Upper lobe of right lung (tissue), 1 donor: ENCODE measurements around the gene BNIP3. TPM values are rescaled to one million over a fixed set of nuclear protein-coding genes. Genes with fewer than 3 reads are reported as not detected.

Experiments
- ATAC-seq: fragments of 200-7000 bp; cut with Tn5 transposase; one replicate; pipeline ENCODE4 v1.9.1; 2020; ENCODE audit warnings: mild to moderate bottlenecking, moderate library complexity
- DNase-seq: peaks from one replicate; pipeline ENCODE4 v3.0.0-alpha.2; 2020
- H3K27ac ChIP-seq: fragments of 200-600 bp; one replicate; pipeline ENCODE4 v1.8.0; 2022
- H3K27me3 ChIP-seq: fragments of 200-600 bp; one replicate; pipeline ENCODE4 v1.8.0; 2022; ENCODE audit warnings: mild to moderate bottlenecking
- H3K36me3 ChIP-seq: fragments of 200-600 bp; one replicate; pipeline ENCODE4 v1.8.0; 2022
- H3K4me1 ChIP-seq: fragments of 200-600 bp; one replicate; pipeline ENCODE4 v1.8.0; 2022
- H3K4me3 ChIP-seq: fragments of 200-600 bp; one replicate; pipeline ENCODE4 v1.8.0; 2022; ENCODE audit warnings: mild to moderate bottlenecking
- H3K9me3 ChIP-seq: fragments of 200-600 bp; one replicate; pipeline ENCODE4 v1.8.0; 2022
- intact Hi-C: fragments of 100-400 bp; cut with DNase I; formaldehyde crosslinking; loops from one replicate; pipeline ENCODE4 v1.11.0; 2022
- total RNA-seq: library from RNA; stranded (reverse); fragmentation: NEBNext Ultra II Directional; extraction: Animal tissue kit (Norgen Biotek cat#: 25700); gene quantifications from one replicate; pipeline ENCODE4 v1.2.1, GENCODE V29; 2021
- TF ChIP-seq, protein P1 (sequence below): fragments of 200-600 bp; IDR thresholded peaks from one replicate; pipeline ENCODE4 v1.8.0; 2022; ENCODE audit warnings: antibody characterized with exemption
- donor health status: DM: no; HTN: yes; CAD: no; lungs with severe emphysema.

Gene BNIP3
- total RNA-seq, 1 donor from 2014 or later, result 38.2 TPM

GRCh38 chr10:131971591-131971990 is 10.1 kb downstream of the BNIP3 start:
- ATAC-seq (no peak), DNase-seq (no peak)
- no peak overlapping the region for H3K27ac ChIP-seq
- no peak overlapping the region for H3K4me3 ChIP-seq
- peaks cover 37% of the 10 kb centered on the region for H3K36me3 ChIP-seq
- H3K4me1 ChIP-seq, result peaks cover 12% of the 10 kb centered on the region
- TF ChIP-seq, protein P1, sequence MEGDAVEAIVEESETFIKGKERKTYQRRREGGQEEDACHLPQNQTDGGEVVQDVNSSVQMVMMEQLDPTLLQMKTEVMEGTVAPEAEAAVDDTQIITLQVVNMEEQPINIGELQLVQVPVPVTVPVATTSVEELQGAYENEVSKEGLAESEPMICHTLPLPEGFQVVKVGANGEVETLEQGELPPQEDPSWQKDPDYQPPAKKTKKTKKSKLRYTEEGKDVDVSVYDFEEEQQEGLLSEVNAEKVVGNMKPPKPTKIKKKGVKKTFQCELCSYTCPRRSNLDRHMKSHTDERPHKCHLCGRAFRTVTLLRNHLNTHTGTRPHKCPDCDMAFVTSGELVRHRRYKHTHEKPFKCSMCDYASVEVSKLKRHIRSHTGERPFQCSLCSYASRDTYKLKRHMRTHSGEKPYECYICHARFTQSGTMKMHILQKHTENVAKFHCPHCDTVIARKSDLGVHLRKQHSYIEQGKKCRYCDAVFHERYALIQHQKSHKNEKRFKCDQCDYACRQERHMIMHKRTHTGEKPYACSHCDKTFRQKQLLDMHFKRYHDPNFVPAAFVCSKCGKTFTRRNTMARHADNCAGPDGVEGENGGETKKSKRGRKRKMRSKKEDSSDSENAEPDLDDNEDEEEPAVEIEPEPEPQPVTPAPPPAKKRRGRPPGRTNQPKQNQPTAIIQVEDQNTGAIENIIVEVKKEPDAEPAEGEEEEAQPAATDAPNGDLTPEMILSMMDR, result no peak
- intact Hi-C loops, result no loop called here
- H3K9me3 ChIP-seq, result no peaks in the 10 kb centered on the region
- H3K27me3 ChIP-seq, result no peaks in the 10 kb centered on the region

GRCh38 chr10:131970946-131971345 is 10.8 kb downstream of the BNIP3 start:
- no peak for DNase-seq
- H3K27ac ChIP-seq, result no peak overlapping the region
- H3K36me3 ChIP-seq, result peaks cover 37% of the 10 kb centered on the region
- TF ChIP-seq, protein P1, result no peak
- H3K27me3 ChIP-seq, result no peaks in the 10 kb centered on the region
- H3K9me3 ChIP-seq, result no peaks in the 10 kb centered on the region
- H3K4me1 ChIP-seq, result peaks cover 12% of the 10 kb centered on the region
- intact Hi-C loops, result no loop called here
- no peak for ATAC-seq
- H3K4me3 ChIP-seq, result no peak overlapping the region

- H3K9me3 ChIP-seq, result no peaks in the 10 kb centered on the region
- H3K27me3 ChIP-seq, result no peaks in the 10 kb centered on the region
- ATAC-seq, result no peak
- intact Hi-C loops, result no loop called here
- H3K4me3 ChIP-seq, result no peak overlapping the region
- no peak for DNase-seq
- H3K36me3 ChIP-seq, result peaks cover 43% of the 10 kb centered on the region
- TF ChIP-seq, protein P1, result no peak
- H3K27ac ChIP-seq, result no peak overlapping the region
- peaks cover 12% of the 10 kb centered on the region for H3K4me1 ChIP-seq
Observed at GRCh38 chr10:131968949-131969348, 12.8 kb downstream of the BNIP3 start.

DNA sequence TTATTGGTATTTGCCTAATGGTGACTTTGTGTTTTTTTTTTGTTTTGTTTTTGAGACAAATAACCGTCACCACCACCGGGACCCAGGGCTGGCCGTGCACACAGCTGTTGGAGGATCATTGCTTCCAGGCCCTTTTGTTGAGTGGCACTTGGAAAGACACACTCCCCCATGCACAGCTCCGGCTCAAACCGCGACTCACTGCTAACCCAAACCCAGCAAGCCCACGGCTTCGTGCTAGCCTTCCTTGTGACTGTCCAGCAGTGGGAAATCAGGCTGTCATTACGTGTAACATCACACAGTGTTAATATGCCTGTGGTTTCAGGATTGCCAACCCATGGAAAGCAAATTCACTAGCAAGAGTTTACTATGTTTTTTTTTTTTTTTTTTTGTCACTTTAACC is 17.4 kb downstream of the BNIP3 start:
- DNase-seq (no peak), ATAC-seq (no peak)
- H3K9me3 ChIP-seq, result no peaks in the 10 kb centered on the region
- H3K4me1 ChIP-seq, result no peaks in the 10 kb centered on the region
- peaks cover 22% of the 10 kb centered on the region for H3K36me3 ChIP-seq
- H3K27ac ChIP-seq, result no peak overlapping the region
- intact Hi-C loops, result no loop called here
- H3K27me3 ChIP-seq, result no peaks in the 10 kb centered on the region
- H3K4me3 ChIP-seq, result no peak overlapping the region
- TF ChIP-seq, protein P1, result no peak

DNA sequence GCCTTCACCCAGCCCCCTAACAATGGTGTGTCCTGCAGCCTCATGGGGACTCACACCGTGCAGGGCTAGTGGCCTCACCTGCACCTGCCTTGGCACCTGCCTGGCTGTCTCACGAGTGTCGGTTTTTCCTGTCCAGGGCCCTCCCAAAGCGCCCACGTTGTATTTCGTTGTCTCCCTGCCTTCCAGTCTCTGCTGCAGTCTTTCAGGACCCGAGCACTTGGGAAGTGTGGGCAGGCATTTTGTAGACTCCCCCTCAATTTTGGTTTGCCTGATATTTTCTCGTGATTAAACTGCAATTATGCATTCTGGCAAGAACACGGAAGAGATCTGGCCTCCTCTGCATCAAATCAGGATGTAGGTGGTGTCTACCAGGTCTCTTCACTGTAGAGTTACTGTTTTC is 17.9 kb downstream of the BNIP3 start:
- TF ChIP-seq, protein P1, result no peak
- no peak for ATAC-seq
- Histone ChIP-seq H3K36me3 (peaks cover 17% of the 10 kb centered on the region), H3K27me3 (no peaks in the 10 kb centered on the region), H3K9me3 (no peaks in the 10 kb centered on the region), H3K4me1 (no peaks in the 10 kb centered on the region), H3K4me3 (no peak overlapping the region), H3K27ac (no peak overlapping the region)
- intact Hi-C loops, result no loop called here
- DNase-seq, result no peak

DNA sequence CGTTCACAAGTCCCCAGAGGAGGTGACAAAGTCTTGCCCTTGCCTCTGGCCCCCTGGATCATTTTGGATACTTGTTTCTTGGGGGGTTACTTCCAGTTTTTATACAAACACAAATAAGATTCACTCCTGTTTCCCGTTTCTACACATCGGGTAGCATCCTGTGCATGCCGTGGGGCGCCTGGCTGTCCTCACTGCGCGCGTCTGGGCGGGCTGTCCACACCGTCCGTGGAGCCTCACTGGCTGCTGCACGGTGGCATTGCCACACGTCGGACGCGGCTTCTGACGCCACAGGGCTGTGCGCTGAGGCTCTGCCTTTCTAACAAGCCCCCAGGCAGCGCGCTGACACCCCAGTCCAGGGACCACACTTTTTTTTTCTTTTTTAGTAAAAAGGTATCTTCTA is 18.4 kb downstream of the BNIP3 start:
- intact Hi-C loops, result no loop called here
- Histone ChIP-seq H3K27me3 (no peaks in the 10 kb centered on the region), H3K4me1 (no peaks in the 10 kb centered on the region), H3K4me3 (no peak overlapping the region), H3K36me3 (peaks cover 12% of the 10 kb centered on the region), H3K27ac (no peak overlapping the region), H3K9me3 (no peaks in the 10 kb centered on the region)
- TF ChIP-seq, protein P1, result no peak
- ATAC-seq (no peak), DNase-seq (no peak)
